ENCODE data around the gene GYS1.

DNA sequence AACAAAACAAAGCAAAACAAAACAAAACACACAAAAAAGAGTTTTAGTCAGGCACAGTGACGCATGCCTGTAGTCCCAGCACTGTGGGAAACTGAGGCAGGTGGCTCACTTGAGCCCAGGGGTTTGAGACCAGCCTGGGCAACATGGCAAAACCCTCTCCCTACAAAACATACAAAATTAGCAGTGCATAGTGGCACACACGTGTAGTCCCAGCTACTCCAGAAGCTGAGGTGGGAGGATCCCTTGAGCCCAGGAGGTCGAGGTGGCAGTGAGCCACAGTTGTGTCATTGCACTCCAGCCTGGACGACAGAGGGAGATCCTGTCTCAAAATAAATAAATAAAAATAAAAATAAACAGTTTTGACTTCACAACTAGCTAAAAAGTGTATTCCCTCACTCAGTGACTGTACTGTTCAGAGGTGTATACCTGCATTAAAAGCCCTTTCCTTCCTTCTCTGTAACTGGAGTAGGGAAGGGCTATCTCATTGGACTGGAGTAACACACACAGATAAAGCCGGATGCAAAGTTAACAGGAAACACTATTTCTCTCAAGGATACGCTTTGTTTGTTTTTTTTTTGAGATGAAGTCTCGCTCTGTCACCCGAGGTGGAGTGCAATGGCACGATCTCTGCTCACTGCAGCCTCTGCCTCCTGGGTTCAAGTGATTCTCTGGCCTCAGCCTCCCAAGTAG lies 42.1 kb downstream of the GYS1 start:
- TF ChIP-seq, protein P1, sequence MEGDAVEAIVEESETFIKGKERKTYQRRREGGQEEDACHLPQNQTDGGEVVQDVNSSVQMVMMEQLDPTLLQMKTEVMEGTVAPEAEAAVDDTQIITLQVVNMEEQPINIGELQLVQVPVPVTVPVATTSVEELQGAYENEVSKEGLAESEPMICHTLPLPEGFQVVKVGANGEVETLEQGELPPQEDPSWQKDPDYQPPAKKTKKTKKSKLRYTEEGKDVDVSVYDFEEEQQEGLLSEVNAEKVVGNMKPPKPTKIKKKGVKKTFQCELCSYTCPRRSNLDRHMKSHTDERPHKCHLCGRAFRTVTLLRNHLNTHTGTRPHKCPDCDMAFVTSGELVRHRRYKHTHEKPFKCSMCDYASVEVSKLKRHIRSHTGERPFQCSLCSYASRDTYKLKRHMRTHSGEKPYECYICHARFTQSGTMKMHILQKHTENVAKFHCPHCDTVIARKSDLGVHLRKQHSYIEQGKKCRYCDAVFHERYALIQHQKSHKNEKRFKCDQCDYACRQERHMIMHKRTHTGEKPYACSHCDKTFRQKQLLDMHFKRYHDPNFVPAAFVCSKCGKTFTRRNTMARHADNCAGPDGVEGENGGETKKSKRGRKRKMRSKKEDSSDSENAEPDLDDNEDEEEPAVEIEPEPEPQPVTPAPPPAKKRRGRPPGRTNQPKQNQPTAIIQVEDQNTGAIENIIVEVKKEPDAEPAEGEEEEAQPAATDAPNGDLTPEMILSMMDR (IDR thresholded peaks at IDR 0.05), result no peak
- no peak for TF ChIP-seq POLR2A (IDR thresholded peaks at IDR 0.05)

All from adrenal gland (tissue), 5 donors.